Liver (tissue), 9 donors: ENCODE data around the gene DNMT3A. TPM values are rescaled to one million over a fixed set of nuclear protein-coding genes. Genes with fewer than 3 reads are reported as not detected.

Source experiments
- DNase-seq: peaks from one replicate; pipeline ENCODE4 v3.0.0-alpha.2; 2017; ENCODE audit warnings: low spot score
- H3K27ac ChIP-seq, 2 donors: one replicate each; pipeline ENCODE4 v1.7.0; 2013; ENCODE audit warnings: inconsistent platforms in 2 of 2, low read length in 2 of 2, control low read depth in 1 of 2, low read depth in 1 of 2, mild to moderate bottlenecking in 1 of 2
- H3K27me3 ChIP-seq, 4 donors: one replicate each; pipeline versions ENCODE4 v1.6.1 to v1.7.0; 2013; ENCODE audit warnings: low read length in 3 of 4, inconsistent platforms in 1 of 4, mild to moderate bottlenecking in 1 of 4, moderate library complexity in 1 of 4; ENCODE audit not compliant: control insufficient read depth in 4 of 4, insufficient read depth in 4 of 4
- H3K36me3 ChIP-seq, 4 donors: one replicate each; pipeline versions ENCODE4 v1.6.1 to v1.7.0; 2013; ENCODE audit warnings: low read length in 3 of 4, mild to moderate bottlenecking in 3 of 4, low read depth in 1 of 4, moderate library complexity in 1 of 4; ENCODE audit not compliant: control insufficient read depth in 4 of 4, insufficient read depth in 3 of 4
- H3K4me1 ChIP-seq, 4 donors: one replicate each; pipeline versions ENCODE4 v1.6.1 to v1.7.0; 2013; ENCODE audit warnings: low read length in 3 of 4, mild to moderate bottlenecking in 3 of 4, moderate library complexity in 1 of 4; ENCODE audit not compliant: control insufficient read depth in 4 of 4, insufficient read depth in 4 of 4
- H3K4me3 ChIP-seq, 3 donors: one replicate each; pipeline versions ENCODE4 v1.6.1 to v1.7.0; 2013; ENCODE audit warnings: low read length in 3 of 3, control low read depth in 1 of 3, low read depth in 1 of 3, mild to moderate bottlenecking in 1 of 3
- H3K9ac ChIP-seq, 2 donors: one replicate each; pipeline ENCODE4 v1.7.0; 2013; ENCODE audit warnings: low read length in 2 of 2, mild to moderate bottlenecking in 2 of 2, moderate library complexity in 2 of 2, control low read depth in 1 of 2, low read depth in 1 of 2
- H3K9me3 ChIP-seq, 4 donors: one replicate each; pipeline versions ENCODE4 v1.6.1 to v1.7.0; 2013; ENCODE audit warnings: low read length in 3 of 4; ENCODE audit not compliant: control insufficient read depth in 4 of 4
- EGR1 ChIP-seq, 2 donors: IDR thresholded peaks; 2 replicates each; pipeline ENCODE4 v1.6.1; 2016 to 2018; ENCODE audit warnings: antibody characterized with exemption in 2 of 2, low read depth in 2 of 2
- FOXA1 ChIP-seq: IDR thresholded peaks from 2 replicates; pipeline ENCODE4 v1.6.1; 2016; ENCODE audit warnings: antibody characterized with exemption
- FOXA2 ChIP-seq: IDR thresholded peaks from 2 replicates; pipeline ENCODE4 v1.6.1; 2016; ENCODE audit warnings: antibody characterized with exemption
- GABPA ChIP-seq, 2 donors: IDR thresholded peaks in 1 of 2; conservative IDR thresholded peaks in 1 of 2; 2 replicates each; pipeline ENCODE4 v1.6.1; 2016; ENCODE audit warnings: antibody characterized with exemption in 2 of 2, mild to moderate bottlenecking in 1 of 2, moderate library complexity in 1 of 2
- HNF4A ChIP-seq, 2 donors: conservative IDR thresholded peaks; 2 replicates each; pipeline ENCODE4 v1.6.1; 2016; ENCODE audit warnings: antibody characterized with exemption in 2 of 2, mild to moderate bottlenecking in 2 of 2
- JUND ChIP-seq, 2 donors: IDR thresholded peaks; 2 replicates each; pipeline ENCODE4 v1.6.1; 2016; ENCODE audit warnings: antibody characterized with exemption in 2 of 2
- NR2F2 ChIP-seq: IDR thresholded peaks from 2 replicates; pipeline ENCODE4 v1.6.1; 2016; ENCODE audit warnings: antibody characterized with exemption
- RAD21 ChIP-seq, 2 donors: IDR thresholded peaks; 2 replicates each; pipeline ENCODE4 v1.6.1; 2016; ENCODE audit warnings: antibody characterized with exemption in 2 of 2, mild to moderate bottlenecking in 2 of 2
- RXRA ChIP-seq, 2 donors: IDR thresholded peaks; 2 replicates each; pipeline ENCODE4 v1.6.1; 2017 to 2018; ENCODE audit warnings: antibody characterized with exemption in 2 of 2, mild to moderate bottlenecking in 1 of 2
- SP1 ChIP-seq: IDR thresholded peaks from 2 replicates; pipeline ENCODE4 v1.6.1; 2018; ENCODE audit warnings: antibody characterized with exemption, mild to moderate bottlenecking
- TAF1 ChIP-seq: conservative IDR thresholded peaks from 2 replicates; pipeline ENCODE4 v1.6.1; 2016; ENCODE audit warnings: antibody characterized with exemption, mild to moderate bottlenecking
- WGBS: extraction: QIAGEN DNeasy Blood & Tissue Kit; methylation state at CpG from one replicate; pipeline ENCODE4 v1.1.7; 2013; 5-methylcytosine and 5-hydroxymethylcytosine counted together
- polyA plus RNA-seq, 2 donors: library from polyadenylated mRNA; stranded (reverse) in 1 of 2; unstranded in 1 of 2; fragments of 200-250 nt in 1 of 2; fragments of >200 nt in 1 of 2; fragmentation: Nextera tagmentation in 1 of 2; extraction: Ambion mirVana in 1 of 2; gene quantifications; one replicate each; pipeline versions ENCODE4 v1.2.1 to v1.2.3, GENCODE V29; 2013 to 2015
- total RNA-seq, 2 donors: library from RNA; depleted of rRNA; stranded (reverse); fragments of >200 nt; gene quantifications; one replicate each; pipeline ENCODE4 v1.2.3, GENCODE V29; 2014
- TF ChIP-seq, protein P1 (sequence below): IDR thresholded peaks from 2 replicates; pipeline ENCODE4 v1.6.1; 2016; ENCODE audit warnings: antibody characterized with exemption
- TF ChIP-seq, protein P2 (sequence below): IDR thresholded peaks from 2 replicates; pipeline ENCODE4 v1.6.1; 2016; ENCODE audit warnings: antibody characterized with exemption, mild to moderate bottlenecking
- TF ChIP-seq, protein P3 (sequence below): fragments of 150-350 bp; IDR thresholded peaks from 2 replicates; pipeline ENCODE4 v1.5.1; 2017; ENCODE audit warnings: improper control_type of control experiment, low read depth, low read length; ENCODE audit not compliant: missing input control
- TF ChIP-seq, protein P4 (sequence below): IDR thresholded peaks from 2 replicates; pipeline ENCODE4 v1.6.1; 2016; ENCODE audit warnings: antibody characterized with exemption
- TF ChIP-seq, protein P5 (sequence below): IDR thresholded peaks from 2 replicates; pipeline ENCODE4 v1.6.1; 2016; ENCODE audit warnings: antibody characterized with exemption
- donor health status: healthy.
- donor health status: healthy.
- donor health status: healthy.
- donor health status: healthy.
- donor health status: healthy.

Gene DNMT3A
- total and polyA plus RNA-seq, 4 donors = 3.5 to 24.2 (median 8.1) TPM

DNA sequence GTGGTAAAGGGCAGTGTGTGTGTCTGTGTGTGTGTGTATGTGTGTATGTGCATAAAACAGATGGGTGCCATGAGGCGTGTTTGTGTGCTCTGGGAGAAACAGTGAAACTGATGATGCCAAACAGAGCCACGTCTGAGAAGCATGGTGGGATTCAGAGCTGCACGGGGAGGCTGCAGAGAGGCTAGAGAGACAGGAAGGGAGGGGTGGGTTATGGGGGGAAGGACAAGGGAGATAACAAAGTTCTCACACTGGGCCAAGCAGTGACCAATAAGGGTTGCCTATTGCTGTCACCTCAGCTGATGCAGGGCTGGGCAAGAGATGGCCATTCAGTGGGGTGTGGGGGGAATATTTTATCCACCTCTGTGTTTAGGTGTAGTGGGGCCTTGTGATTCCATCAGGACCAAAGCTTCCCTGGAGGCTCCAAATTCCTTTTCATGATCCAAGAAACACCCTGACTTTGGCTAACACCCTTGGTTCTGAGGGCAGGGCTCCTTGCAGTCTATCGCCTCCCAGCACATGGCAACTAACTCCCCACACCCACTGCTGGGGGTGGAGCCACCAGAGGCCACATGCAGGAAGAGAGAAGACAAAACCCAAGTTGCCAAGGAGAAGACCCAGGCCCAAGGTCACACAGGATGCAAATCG, 119.1 kb downstream of the DNMT3A start (continued):
- TF ChIP-seq HNF4A (conservative IDR thresholded peaks at IDR 0.05) (no peak), JUND (IDR thresholded peaks at IDR 0.05) (no peak), EGR1 (IDR thresholded peaks at IDR 0.05; ENCODE audit: low read depth in 2 of 2) (no peak), TAF1 (no peak)
- TF ChIP-seq, protein P1, sequence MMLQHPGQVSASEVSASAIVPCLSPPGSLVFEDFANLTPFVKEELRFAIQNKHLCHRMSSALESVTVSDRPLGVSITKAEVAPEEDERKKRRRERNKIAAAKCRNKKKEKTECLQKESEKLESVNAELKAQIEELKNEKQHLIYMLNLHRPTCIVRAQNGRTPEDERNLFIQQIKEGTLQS = no peak

DNA sequence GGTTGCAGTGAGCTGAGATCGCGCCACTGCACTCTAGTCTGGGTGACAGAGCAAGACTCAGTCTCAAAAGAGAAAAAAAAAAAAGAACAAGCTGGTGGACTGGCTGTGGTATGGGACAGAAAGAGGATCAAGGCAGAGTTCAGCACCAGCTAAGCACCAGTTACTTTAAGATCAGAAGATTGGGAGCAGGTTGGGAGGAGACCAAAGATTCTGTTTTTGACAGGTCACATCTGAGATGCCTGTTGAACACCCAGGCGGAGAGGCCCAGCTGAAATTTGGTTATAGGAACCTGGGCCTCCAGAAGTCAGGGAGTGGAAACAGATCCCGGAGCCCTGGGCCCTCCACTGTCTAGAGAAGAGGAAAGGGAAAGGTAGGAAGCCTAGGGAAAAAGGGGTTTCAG, 120.1 kb downstream of the DNMT3A start:
- 94% methylated on average over 4 of the region's 4 CpGs for WGBS
- H3K27ac ChIP-seq = no peak overlapping the region
- no peak overlapping the region for H3K9ac ChIP-seq
- no peaks in the 10 kb centered on the region for H3K9me3 ChIP-seq
- no peak for DNase-seq
- H3K4me3 ChIP-seq = no peak overlapping the region
- TF ChIP-seq SP1 (no peak), RXRA (IDR thresholded peaks at IDR 0.05) (no peak), FOXA1 (no peak), TAF1 (no peak), NR2F2 (no peak), GABPA (IDR thresholded peaks at IDR 0.05 in 1 of 2, conservative IDR thresholded peaks at IDR 0.05 in 1 of 2) (no peak), JUND (IDR thresholded peaks at IDR 0.05) (no peak), RAD21 (IDR thresholded peaks at IDR 0.05) (no peak), FOXA2 (no peak), HNF4A (conservative IDR thresholded peaks at IDR 0.05) (no peak)
- TF ChIP-seq, protein P2, sequence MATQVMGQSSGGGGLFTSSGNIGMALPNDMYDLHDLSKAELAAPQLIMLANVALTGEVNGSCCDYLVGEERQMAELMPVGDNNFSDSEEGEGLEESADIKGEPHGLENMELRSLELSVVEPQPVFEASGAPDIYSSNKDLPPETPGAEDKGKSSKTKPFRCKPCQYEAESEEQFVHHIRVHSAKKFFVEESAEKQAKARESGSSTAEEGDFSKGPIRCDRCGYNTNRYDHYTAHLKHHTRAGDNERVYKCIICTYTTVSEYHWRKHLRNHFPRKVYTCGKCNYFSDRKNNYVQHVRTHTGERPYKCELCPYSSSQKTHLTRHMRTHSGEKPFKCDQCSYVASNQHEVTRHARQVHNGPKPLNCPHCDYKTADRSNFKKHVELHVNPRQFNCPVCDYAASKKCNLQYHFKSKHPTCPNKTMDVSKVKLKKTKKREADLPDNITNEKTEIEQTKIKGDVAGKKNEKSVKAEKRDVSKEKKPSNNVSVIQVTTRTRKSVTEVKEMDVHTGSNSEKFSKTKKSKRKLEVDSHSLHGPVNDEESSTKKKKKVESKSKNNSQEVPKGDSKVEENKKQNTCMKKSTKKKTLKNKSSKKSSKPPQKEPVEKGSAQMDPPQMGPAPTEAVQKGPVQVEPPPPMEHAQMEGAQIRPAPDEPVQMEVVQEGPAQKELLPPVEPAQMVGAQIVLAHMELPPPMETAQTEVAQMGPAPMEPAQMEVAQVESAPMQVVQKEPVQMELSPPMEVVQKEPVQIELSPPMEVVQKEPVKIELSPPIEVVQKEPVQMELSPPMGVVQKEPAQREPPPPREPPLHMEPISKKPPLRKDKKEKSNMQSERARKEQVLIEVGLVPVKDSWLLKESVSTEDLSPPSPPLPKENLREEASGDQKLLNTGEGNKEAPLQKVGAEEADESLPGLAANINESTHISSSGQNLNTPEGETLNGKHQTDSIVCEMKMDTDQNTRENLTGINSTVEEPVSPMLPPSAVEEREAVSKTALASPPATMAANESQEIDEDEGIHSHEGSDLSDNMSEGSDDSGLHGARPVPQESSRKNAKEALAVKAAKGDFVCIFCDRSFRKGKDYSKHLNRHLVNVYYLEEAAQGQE = no peak
- TF ChIP-seq, protein P3, sequence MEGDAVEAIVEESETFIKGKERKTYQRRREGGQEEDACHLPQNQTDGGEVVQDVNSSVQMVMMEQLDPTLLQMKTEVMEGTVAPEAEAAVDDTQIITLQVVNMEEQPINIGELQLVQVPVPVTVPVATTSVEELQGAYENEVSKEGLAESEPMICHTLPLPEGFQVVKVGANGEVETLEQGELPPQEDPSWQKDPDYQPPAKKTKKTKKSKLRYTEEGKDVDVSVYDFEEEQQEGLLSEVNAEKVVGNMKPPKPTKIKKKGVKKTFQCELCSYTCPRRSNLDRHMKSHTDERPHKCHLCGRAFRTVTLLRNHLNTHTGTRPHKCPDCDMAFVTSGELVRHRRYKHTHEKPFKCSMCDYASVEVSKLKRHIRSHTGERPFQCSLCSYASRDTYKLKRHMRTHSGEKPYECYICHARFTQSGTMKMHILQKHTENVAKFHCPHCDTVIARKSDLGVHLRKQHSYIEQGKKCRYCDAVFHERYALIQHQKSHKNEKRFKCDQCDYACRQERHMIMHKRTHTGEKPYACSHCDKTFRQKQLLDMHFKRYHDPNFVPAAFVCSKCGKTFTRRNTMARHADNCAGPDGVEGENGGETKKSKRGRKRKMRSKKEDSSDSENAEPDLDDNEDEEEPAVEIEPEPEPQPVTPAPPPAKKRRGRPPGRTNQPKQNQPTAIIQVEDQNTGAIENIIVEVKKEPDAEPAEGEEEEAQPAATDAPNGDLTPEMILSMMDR = no peak
- TF ChIP-seq, protein P4, sequence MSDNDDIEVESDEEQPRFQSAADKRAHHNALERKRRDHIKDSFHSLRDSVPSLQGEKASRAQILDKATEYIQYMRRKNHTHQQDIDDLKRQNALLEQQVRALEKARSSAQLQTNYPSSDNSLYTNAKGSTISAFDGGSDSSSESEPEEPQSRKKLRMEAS = no peak
- TF ChIP-seq, protein P5, sequence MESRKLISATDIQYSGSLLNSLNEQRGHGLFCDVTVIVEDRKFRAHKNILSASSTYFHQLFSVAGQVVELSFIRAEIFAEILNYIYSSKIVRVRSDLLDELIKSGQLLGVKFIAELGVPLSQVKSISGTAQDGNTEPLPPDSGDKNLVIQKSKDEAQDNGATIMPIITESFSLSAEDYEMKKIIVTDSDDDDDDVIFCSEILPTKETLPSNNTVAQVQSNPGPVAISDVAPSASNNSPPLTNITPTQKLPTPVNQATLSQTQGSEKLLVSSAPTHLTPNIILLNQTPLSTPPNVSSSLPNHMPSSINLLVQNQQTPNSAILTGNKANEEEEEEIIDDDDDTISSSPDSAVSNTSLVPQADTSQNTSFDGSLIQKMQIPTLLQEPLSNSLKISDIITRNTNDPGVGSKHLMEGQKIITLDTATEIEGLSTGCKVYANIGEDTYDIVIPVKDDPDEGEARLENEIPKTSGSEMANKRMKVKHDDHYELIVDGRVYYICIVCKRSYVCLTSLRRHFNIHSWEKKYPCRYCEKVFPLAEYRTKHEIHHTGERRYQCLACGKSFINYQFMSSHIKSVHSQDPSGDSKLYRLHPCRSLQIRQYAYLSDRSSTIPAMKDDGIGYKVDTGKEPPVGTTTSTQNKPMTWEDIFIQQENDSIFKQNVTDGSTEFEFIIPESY = no peak
- TF ChIP-seq, protein P1 = no peak
- H3K4me1 ChIP-seq = no peaks in the 10 kb centered on the region
- H3K36me3 ChIP-seq = no peaks in the 10 kb centered on the region
- no peaks in the 10 kb centered on the region for H3K27me3 ChIP-seq
